K562 (cell line): ENCODE data around the gene RFX6.

Experiments
- CHD4 ChIP-seq: fragments of 200-600 bp; sonication (generic); IDR thresholded peaks from 3 replicates; pipeline ENCODE4 v1.6.1; 2012; ENCODE audit warnings: low read depth, mild to moderate bottlenecking, mixed read lengths, low read length, inconsistent platforms; ENCODE audit not compliant: insufficient read depth, insufficient replicate concordance, poor library complexity, severe bottlenecking
- CTCF ChIP-seq, 3 experiments: IDR thresholded peaks in 2 of 3; conservative IDR thresholded peaks in 1 of 3; 2 replicates each; pipeline ENCODE4 v1.5.1; 2011 to 2012; ENCODE audit warnings: low read length in 3 of 3, mild to moderate bottlenecking in 3 of 3, control low read depth in 2 of 3, improper control_type of control experiment in 1 of 3, inconsistent platforms in 1 of 3, low read depth in 1 of 3, mixed read lengths in 1 of 3, moderate library complexity in 1 of 3; ENCODE audit not compliant: insufficient read depth in 2 of 3
- EP300 ChIP-seq: IDR thresholded peaks from 2 replicates; pipeline ENCODE4 v1.6.1; 2012; ENCODE audit warnings: low read length, improper control_type of control experiment
- FOXJ3 ChIP-seq: sonication (generic); formaldehyde crosslinking; IDR thresholded peaks from 2 replicates; pipeline ENCODE4 v1.4.0; 2020; ENCODE audit warnings: mild to moderate bottlenecking, missing genetic modification reagents
- GATAD2B ChIP-seq: fragments of 450-650 bp; IDR thresholded peaks from 2 replicates; pipeline ENCODE4 v1.6.1; 2017; ENCODE audit warnings: mild to moderate bottlenecking, borderline replicate concordance
- HCFC1 ChIP-seq: IDR thresholded peaks from 2 replicates; pipeline ENCODE4 v1.6.1; 2012; ENCODE audit warnings: low read depth, low read length, improper control_type of control experiment
- ZBTB49 ChIP-seq: sonication (generic); formaldehyde crosslinking; IDR thresholded peaks from 2 replicates; pipeline ENCODE4 v1.8.0; 2022; ENCODE audit warnings: missing genetic modification reagents, mild to moderate bottlenecking, borderline replicate concordance
- ZNF785 ChIP-seq: fragments of 250-450 bp; sonication (Bioruptor Pico); IDR thresholded peaks from 2 replicates; pipeline ENCODE4 v1.4.0; 2020; ENCODE audit warnings: mild to moderate bottlenecking

GRCh38 chr6:116872771-116873170 lies 4.3 kb upstream of the RFX6 start:
- TF ChIP-seq ZNF785 (CRISPR knock-in tag) (no peak), CHD4 (no peak), CTCF (IDR thresholded peaks at IDR 0.05 in 2 of 3, conservative IDR thresholded peaks at IDR 0.05 in 1 of 3; ENCODE audit: insufficient read depth in 2 of 3, low read depth in 1 of 3, low read length in 3 of 3) (no peak), ZBTB49 (CRISPR knock-in tag) (no peak), HCFC1 (no peak), GATAD2B (no peak), FOXJ3 (CRISPR knock-in tag) (no peak), EP300 (no peak)
